Measurements from ENCODE around the gene IL17RB.

IL17RB gene

DNA sequence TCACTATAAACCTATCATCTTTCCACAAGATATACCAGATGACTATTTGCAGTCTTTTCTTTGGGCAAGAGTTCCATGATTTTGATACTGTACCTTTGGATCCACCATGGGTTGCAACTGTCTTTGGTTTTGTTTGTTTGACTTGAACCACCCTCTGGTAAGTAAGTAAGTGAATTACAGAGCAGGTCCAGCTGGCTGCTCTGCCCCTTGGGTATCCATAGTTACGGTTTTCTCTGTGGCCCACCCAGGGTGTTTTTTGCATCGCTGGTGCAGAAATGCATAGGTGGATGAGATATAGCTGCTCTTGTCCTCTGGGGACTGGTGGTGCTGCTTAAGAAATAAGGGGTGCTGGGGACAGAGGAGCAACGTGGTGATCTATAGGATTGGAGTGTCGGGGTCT lies 33.9 kb upstream of the IL17RB start:
- no peak for DNase-seq
- no peak for ATAC-seq

DNA sequence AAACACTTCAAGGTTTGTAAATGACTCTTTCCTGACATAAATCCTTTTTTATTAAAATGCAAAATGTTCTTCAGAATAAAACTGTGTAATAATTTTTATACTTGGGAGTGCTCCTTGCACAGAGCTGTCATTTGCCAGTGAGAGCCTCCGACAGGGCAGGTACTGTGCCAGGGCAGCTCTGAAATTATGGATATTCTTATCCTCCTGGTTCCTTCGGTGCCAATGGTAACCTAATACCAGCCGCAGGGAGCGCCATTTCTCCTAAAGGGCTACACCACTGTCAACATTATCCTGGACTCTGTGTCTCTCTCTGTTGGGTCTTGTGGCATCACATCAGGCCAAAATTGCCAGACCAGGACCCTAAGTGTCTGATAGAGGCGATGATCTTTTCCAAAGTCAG lies 33.1 kb upstream of the IL17RB start:
- no peak for DNase-seq
- ATAC-seq: no peak

DNA sequence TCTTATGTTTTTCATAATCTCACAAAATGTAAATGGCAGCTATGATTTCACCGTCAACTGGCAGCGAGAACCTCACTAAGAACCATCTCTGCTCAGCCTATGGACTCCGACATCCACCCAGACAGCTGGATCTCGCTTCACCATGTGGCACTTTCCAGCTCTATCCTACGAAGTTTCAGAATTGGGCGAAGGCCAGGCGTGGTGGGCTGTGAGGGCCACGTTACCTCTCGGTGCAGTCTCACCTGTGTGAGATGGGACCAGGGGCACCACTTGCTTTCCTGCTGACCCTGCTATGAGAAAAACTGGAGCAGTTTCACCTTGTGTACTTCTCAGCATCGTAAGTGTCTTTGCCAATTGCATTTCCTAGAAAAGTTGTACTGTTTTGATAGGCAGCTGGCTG lies 32.5 kb upstream of the IL17RB start:
- no peak for ATAC-seq

GRCh38 chr3:53815067-53815466 lies 31.3 kb upstream of the IL17RB start:
- DNase-seq (no peak), ATAC-seq (no peak)

More for the DNA sequence above, 32.5 kb upstream of the IL17RB start:
- no peak for DNase-seq

GRCh38 chr3:53815651-53816050 lies 30.7 kb upstream of the IL17RB start:
- no peak for ATAC-seq

DNA sequence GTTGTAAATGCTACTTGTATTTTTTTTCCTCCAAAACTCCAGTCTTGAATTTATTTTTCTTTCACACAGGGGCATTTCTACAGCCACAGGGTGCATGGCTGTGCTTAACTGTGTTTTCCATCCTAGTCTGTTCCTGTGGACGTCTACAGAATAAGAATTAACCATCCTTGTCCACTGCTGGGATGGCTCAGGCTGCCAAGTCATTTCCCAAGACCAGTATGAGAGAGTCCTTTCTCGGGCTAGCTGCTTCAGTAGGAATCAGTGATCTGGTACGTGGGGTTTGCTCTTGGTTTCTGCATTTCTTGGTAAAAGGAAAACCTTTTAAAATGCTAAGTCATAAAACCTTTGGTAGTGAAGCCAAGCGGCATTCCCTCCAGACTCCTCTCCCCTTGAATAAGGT lies 29.9 kb upstream of the IL17RB start:
- DNase-seq (no peak), ATAC-seq (no peak)

More at GRCh38 chr3:53815651-53816050, 30.7 kb upstream of the IL17RB start:
- DNase-seq: no peak

DNA sequence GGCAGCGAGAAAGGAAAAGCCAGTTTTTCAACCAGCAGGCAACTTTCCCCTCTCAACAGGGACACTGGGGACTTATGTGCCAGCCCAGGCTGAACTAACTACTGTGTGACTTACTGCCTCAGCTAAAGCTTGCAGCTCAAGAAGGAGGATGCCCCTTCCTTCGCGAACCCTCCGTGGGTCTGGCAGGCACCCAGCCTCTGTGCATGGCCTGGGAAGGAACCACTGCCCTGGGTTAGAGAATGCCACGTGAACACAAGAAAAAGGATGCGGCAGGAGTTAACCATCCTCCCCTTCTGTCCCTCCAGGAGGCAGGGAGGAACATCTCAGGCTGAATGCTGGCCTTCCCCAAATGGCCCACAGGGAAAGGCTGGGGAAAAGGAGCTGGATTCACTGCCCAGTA lies 29.2 kb upstream of the IL17RB start:
- ATAC-seq: no peak
- no peak for DNase-seq

GRCh38 chr3:53817809-53818208 lies 28.6 kb upstream of the IL17RB start:
- no peak for ATAC-seq
- no peak for DNase-seq

DNA sequence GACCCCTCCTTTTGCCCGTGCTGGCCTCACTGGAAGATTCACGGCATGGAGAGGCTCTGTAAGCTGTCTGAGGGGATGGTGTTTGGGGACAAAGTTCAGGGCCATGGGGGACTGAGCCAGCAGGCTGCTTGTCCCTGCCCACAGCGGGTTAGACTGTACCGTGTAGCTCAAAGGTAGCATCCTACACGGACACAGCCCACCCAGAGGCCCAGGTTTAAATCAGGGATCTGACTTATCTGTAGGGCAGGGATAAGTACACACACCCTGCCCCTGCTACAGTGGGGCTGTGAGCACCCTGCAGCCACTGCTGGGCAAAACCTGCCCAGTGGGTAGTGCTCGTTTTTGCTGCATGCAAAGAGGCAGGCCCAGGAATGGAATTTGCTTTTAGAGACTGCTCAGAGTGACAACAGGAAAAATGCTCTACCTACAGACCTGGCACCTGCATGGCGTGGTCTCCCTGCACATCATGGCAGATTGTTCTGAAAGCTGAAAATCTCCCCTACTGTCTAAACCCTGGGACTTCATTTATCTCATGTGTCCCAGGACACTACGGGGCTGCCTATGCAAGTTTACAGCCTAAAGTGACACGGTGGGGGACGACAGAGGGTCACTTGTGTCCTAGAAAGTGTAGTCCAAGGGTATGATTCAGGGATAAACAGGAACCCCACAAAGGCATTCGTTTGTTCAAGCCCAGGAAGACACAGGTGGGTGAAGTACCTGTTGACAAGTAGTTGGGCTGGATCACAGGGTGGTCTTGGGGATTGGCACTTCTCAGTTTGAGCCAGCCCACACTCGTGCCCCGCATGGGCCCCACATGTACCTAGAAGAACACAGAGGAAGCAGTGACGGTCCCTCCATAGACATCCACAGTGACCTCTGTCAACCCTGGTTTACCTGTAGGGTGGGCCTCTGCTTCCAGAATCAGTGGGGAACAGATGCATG lies 27.9 kb upstream of the IL17RB start:
- DNase-seq (no peak), ATAC-seq (no peak)

DNA sequence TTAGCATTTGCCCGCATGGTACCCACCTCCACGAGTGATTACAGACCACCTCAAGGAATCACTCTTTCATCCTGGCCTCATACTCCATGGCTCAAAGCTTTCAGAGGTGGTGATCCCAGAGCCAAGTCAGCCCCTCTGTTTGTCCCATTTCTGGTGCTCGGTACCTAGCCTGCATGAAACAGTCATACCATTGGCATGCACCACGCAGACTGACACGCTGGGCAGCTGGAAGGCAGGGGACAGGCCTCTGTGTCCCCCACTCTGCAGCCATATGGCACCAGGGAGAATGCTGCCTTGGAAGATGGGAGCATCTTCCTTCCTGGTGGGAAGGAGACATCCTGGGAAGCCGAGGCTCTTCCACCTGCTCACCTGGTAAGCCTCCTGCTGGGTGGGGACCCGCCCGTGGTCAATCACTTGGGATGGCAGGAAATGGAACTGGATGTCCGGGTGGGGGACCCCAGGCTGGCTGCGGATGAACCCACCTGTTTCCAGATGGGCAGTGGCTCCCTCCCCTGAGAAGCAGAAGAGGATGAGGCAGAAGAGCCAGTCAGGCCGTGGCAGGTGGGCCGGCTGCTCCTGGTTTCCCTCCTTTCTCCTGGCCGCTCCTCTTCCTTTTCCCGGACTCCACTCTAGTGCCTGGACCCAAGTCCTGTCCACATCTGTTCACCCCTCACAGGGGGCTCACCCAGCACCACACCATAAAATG lies 27.1 kb upstream of the IL17RB start:
- no peak for ATAC-seq

DNA sequence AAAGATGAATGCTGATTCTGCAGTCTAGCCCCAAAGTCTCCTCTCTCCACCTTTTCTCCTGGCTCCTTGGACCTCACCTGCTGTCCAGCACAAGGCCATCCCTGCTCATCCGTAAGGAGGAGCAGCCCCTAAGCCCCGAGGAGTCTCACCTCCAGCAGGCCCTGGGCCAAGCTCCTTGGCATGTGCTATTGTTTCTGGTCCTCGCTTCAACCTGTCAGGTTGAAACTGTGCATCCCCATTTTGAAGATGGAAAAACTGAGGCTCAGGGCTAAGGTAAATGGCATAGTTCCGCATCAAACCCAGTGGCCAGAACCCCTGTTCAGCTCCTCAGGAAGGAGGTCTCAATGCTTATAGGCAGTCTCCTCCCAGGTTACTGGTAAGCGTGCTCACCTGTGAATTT lies 26.3 kb upstream of the IL17RB start:
- no peak for ATAC-seq
- DNase-seq: no peak

More for the DNA sequence above, 27.1 kb upstream of the IL17RB start:
- no peak for DNase-seq

- no peak for ATAC-seq
- no peak for DNase-seq
Measured at GRCh38 chr3:53820756-53821580, 25.4 kb upstream of the IL17RB start.

- peak; percentile 21 for ATAC-seq
- no peak for DNase-seq
Measured at GRCh38 chr3:53821631-53822121, 24.7 kb upstream of the IL17RB start.

DNA sequence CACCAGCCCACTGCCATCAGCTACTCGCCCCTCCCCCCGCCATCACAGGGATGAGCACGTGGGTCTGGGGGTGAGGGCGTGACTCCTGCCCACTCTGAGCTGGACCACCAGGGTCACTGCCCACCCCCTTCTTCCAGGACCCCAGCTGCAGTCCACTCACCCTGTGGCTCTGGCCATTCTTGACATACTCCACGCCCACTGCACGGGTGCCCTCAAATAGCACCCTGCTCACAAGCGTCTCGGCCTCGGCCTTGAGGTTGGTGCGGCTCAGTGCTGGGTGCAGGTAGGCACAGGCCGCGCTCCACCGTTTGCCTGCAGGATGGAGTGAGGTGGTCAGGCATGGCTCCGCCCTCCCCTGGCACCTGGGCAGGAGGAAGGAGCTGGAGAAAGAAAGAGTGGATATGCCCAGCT lies 24.0 kb upstream of the IL17RB start:
- DNase-seq (no peak), ATAC-seq (no peak)

DNA sequence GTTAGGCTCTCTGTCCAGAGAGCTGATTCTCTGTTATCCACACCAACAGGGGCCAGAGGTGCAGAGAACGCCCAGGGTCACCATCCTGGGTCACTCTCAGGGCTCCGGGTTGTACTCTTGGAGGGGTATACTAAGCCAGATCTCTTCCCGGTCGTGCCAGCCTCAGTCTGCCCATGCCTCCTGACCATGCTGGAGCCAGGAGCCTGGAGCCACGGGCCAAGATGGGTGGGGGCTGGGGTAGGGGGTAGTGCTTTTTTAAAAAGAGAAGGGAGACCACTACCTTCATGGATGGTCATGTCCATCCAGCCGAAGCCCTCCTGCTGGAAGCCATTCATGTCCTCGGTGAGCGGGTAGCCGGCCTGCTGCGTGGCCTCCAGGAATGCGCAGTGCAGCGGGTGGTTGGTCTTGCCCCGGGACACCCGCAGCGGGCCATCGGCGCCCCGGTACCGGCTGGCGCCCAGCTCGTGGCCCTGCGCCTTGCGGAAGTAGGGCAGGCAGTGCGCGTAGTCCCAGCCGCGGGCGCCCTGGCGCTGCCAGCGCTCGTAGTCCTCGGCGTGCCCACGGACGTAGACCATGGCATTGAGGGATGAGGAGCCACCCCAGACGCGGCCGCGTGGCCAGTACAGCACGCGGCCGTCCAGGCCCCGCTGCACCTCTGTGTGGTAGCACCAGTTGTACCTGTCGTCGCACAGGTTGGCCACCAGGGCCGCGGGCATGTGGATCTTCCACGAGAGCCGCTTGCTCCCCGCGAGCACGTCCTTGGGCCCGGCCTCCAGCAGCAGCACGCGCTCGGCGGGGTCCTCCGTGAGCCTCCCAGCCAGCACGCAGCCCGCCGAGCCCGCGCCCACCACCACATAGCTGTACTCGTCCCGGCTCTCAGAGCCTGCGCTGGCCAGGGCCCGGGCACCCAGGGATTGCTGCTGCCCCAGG lies 23.1 kb upstream of the IL17RB start:
- no peak for ATAC-seq

GRCh38 chr3:53823956-53824657 lies 22.3 kb upstream of the IL17RB start:
- ATAC-seq (no peak), DNase-seq (no peak)

More for the DNA sequence above, 23.1 kb upstream of the IL17RB start:
- no peak for DNase-seq

DNA sequence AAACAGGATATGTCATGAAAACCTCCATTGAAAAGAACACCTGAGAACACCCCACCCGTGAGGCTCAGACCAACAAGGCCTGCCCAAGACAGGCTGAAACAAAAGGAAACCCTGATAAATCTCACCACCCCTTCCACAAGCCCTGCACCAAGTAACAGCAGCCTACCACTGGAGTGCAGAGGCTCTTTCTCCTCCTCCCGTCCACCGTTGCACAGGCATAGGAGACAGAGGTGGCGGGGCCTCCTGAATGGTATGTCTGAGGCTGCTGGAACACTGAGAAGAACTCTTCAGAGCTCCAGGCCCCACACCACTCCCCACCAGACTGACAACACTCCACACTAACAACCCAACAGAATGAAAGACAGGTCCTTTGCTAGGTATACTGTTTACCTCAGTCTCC lies 21.6 kb upstream of the IL17RB start:
- ATAC-seq: no peak
- no peak for DNase-seq

DNA sequence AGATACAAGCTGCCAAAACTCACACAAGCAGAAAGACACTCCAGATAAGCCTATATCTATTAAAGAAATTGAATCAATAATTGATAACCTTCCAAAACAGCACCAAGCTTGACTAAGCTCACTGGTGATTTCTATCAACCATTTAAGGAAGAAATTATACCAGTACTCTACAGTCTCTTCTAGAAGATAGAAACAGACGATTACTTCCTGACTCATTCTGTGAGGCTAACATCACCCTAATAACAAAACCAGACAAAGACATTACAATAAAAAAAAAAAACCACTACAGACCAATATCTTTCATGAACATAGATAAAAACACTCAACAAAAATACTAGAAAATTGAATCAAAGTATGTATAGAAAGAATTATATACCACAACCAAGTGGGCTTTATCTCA lies 20.3 kb upstream of the IL17RB start:
- no peak for ATAC-seq
- DNase-seq: no peak

GRCh38 chr3:53828581-53828980 lies 17.8 kb upstream of the IL17RB start:
- no peak for ATAC-seq
- no peak for DNase-seq

GRCh38 chr3:53829605-53830004 lies 16.8 kb upstream of the IL17RB start:
- ATAC-seq (no peak), DNase-seq (no peak)

- no peak for ATAC-seq
- DNase-seq: no peak
Measured at GRCh38 chr3:53830944-53831343, 15.4 kb upstream of the IL17RB start.
